ENCODE measurements around the gene MPHOSPH9. TPM values are rescaled to one million over a fixed set of nuclear protein-coding genes. Genes with fewer than 3 reads are reported as not detected.

The MPHOSPH9 gene
- total RNA-seq, 1 experiment from 2014 or later, result 60.5 TPM

GRCh38 chr12:123119808-123120207, 113.1 kb downstream of the MPHOSPH9 start:
- Mint-ChIP-seq H3K4me3 (no peak overlapping the region), H3K27ac (no peak overlapping the region), H3K36me3 (ENCODE audit: insufficient read depth in 1 of 3, low read depth in 3 of 3) (no peaks in the 10 kb centered on the region), H3K9me3 (no peaks in the 10 kb centered on the region), H3K4me1 (peaks cover 8 to 21% of the 10 kb centered on the region in 2 experiments), H3K27me3 (ENCODE audit: low read depth) (peaks cover 78% of the 10 kb centered on the region)
- Histone ChIP-seq H3K79me1 (ENCODE audit: insufficient read depth, low read depth, low read length, poor library complexity, severe bottlenecking) (no peaks in the 10 kb centered on the region), H3K4me1 (ENCODE audit: insufficient read depth, low read length) (no peaks in the 10 kb centered on the region), H2BK20ac (ENCODE audit: low read depth, low read length, poor library complexity, severe bottlenecking) (no peak overlapping the region), H3K79me2 (ENCODE audit: insufficient read depth, low read length) (no peaks in the 10 kb centered on the region), H2AK5ac (ENCODE audit: insufficient read length, low read length) (no peak overlapping the region), H3K18ac (ENCODE audit: insufficient read length, low read depth, low read length) (no peak overlapping the region), H3T11ph (ENCODE audit: low read length) (no peak overlapping the region), H3K23ac (ENCODE audit: insufficient read length, low read depth, low read length) (no peak overlapping the region), H3K4ac (ENCODE audit: low read depth, low read length) (no peak overlapping the region), H4K5ac (ENCODE audit: insufficient read length, low read depth, low read length) (no peak overlapping the region), H4K20me1 (ENCODE audit: control insufficient read depth, insufficient read depth, insufficient read length) (no peaks in the 10 kb centered on the region), H3K9me3 (ENCODE audit: control insufficient read depth, low read depth, low read length) (no peaks in the 10 kb centered on the region), H3K4me2 (ENCODE audit: insufficient read depth, insufficient read length, low read length) (no peak overlapping the region), H3K14ac (ENCODE audit: insufficient read depth, low read length) (no peak overlapping the region), H3K27ac (ENCODE audit: insufficient read length, low read depth, low read length) (no peak overlapping the region), H4K8ac (replicated peaks; ENCODE audit: insufficient read length, low read depth, low read length) (no peak overlapping the region), H2BK120ac (ENCODE audit: low read depth, low read length, poor library complexity, severe bottlenecking) (no peak overlapping the region), H3K56ac (ENCODE audit: insufficient read length, low read depth, low read length) (no peak overlapping the region), H4K91ac (ENCODE audit: insufficient read length, low read depth, low read length) (no peak overlapping the region), H2BK5ac (ENCODE audit: insufficient read length, low read length) (no peak overlapping the region), H2BK12ac (ENCODE audit: insufficient read length, low read depth, low read length) (no peak overlapping the region), H2AFZ (ENCODE audit: low read length) (no peak overlapping the region), H3K27me3 (ENCODE audit: insufficient read depth, low read length) (no peaks in the 10 kb centered on the region; the same call in 1 of the 2 replicates), H2BK15ac (ENCODE audit: low read depth, low read length) (no peak overlapping the region), H3K23me2 (ENCODE audit: insufficient read length, low read depth, low read length, poor library complexity, severe bottlenecking) (no peaks in the 10 kb centered on the region), H3K9ac (ENCODE audit: extremely low read depth, insufficient read length, low read length) (no peak overlapping the region)
- TF ChIP-seq, protein P1, sequence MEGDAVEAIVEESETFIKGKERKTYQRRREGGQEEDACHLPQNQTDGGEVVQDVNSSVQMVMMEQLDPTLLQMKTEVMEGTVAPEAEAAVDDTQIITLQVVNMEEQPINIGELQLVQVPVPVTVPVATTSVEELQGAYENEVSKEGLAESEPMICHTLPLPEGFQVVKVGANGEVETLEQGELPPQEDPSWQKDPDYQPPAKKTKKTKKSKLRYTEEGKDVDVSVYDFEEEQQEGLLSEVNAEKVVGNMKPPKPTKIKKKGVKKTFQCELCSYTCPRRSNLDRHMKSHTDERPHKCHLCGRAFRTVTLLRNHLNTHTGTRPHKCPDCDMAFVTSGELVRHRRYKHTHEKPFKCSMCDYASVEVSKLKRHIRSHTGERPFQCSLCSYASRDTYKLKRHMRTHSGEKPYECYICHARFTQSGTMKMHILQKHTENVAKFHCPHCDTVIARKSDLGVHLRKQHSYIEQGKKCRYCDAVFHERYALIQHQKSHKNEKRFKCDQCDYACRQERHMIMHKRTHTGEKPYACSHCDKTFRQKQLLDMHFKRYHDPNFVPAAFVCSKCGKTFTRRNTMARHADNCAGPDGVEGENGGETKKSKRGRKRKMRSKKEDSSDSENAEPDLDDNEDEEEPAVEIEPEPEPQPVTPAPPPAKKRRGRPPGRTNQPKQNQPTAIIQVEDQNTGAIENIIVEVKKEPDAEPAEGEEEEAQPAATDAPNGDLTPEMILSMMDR (conservative IDR thresholded peaks at IDR 0.05), result no peak
- DNase-seq, result no peak
- no CpG with 5 or more reads among the region's 7 CpGs for WGBS (ENCODE audit: extremely low coverage, insufficient read length, low lambda C conversion rate)
